Activated CD8-positive, alpha-beta T cell treated with anti-CD3 and anti-CD28 coated beads for 36 hours (primary cell): ENCODE measurements around the gene HAGH. TPM values are rescaled to one million over a fixed set of nuclear protein-coding genes. Genes with fewer than 3 reads are reported as not detected.

ENCODE experiments used
- ATAC-seq: fragments of 200-7000 bp; cut with Tn5 transposase; one replicate; pipeline ENCODE4 v1.10.0; 2021; ENCODE audit warnings: mild to moderate bottlenecking, moderate library complexity
- CTCF ChIA-PET: fragments of 350-600 bp; sonication (Branson Sonifier 250); formaldehyde crosslinking; loops from one replicate; lab custom pipeline; 2021; ENCODE audit warnings: antibody characterized with exemption; lab: Charles Lee
- POLR2A ChIA-PET: fragments of 350-600 bp; sonication (Branson Sonifier 250); formaldehyde crosslinking; loops from one replicate; lab custom pipeline; 2021; ENCODE audit warnings: antibody characterized with exemption; lab: Charles Lee
- DNase-seq: peaks from one replicate; pipeline ENCODE4 v3.0.0-alpha.2; 2020
- H3K27ac Mint-ChIP-seq: one replicate; pipeline ENCODE4 v1.8.0; 2021; ENCODE audit warnings: mild to moderate bottlenecking, mixed read lengths
- H3K27me3 Mint-ChIP-seq: one replicate; pipeline ENCODE4 v1.8.0; 2021; ENCODE audit warnings: mixed read lengths
- H3K36me3 Mint-ChIP-seq: one replicate; pipeline ENCODE4 v1.8.0; 2021; ENCODE audit warnings: low read depth, mixed read lengths
- H3K4me1 Mint-ChIP-seq: one replicate; pipeline ENCODE4 v1.8.0; 2021; ENCODE audit warnings: low read depth, mixed read lengths
- H3K4me3 Mint-ChIP-seq: one replicate; pipeline ENCODE4 v1.8.0; 2021; ENCODE audit warnings: mild to moderate bottlenecking, moderate library complexity, mixed read lengths
- H3K9me3 Mint-ChIP-seq: one replicate; pipeline ENCODE4 v1.8.0; 2021; ENCODE audit warnings: mixed read lengths
- intact Hi-C: fragments of 100-400 bp; cut with micrococcal nuclease; formaldehyde crosslinking; loops from one replicate; pipeline ENCODE4 v1.10.0; 2022
- total RNA-seq, 2 experiments: library from RNA; stranded (reverse); gene quantifications; one replicate each; pipeline ENCODE4 v1.2.3, GENCODE V29; 2021
- TF ChIP-seq, protein P1 (sequence below): fragments of 200-600 bp; IDR thresholded peaks from one replicate; pipeline ENCODE4 v1.8.0; 2022; ENCODE audit warnings: antibody characterized with exemption, mild to moderate bottlenecking

HAGH gene
- total RNA-seq, 2 experiments from 2014 or later, result 32.0 to 35.7 TPM

DNA sequence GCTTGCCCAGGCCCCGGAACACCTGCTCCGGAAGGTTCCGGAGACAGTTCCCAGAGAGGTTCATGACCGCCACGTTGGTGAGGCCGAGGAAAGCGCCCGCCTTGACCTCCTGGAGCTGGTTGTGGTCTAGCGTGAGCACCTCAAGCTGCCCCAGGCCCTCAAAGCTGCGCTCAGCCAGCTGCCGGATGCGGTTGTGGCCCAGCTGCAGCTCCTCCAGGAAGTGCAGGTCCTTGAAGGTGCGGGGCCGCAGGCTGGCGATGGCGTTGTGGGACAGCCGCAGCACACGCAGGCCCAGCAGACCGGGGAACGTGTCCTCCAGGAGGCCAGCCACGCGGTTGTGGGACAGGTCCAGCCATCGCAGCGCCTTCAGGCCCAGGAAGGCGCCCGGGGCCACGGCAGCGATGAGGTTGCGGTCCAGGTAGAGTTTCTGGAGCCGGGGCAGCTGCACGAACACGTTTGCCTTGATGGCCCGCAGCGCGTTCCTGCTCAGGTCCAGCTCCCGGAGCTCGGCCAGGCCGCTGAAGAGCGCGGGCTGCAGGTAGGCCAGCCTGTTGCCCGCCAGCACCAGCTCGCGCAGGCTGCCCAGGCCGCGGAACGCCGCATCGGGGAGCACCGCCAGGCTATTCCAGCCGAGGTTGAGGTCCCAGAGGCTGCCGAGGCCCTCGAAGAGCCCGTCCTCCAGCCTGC, 35.2 kb downstream of the HAGH start:
- ChIA-PET CTCF (no interaction called here), POLR2A (interaction anchor here (0.9 to 1.5 kb wide), 2 partner anchors 18 to 20 kb away, joined by 3 to 4 read pairs; no protein-coding TSS in a partner anchor)
- Mint-ChIP-seq H3K4me1 (no peaks in the 10 kb centered on the region), H3K27me3 (no peaks in the 10 kb centered on the region), H3K27ac (no peak overlapping the region), H3K4me3 (no peak overlapping the region), H3K36me3 (peaks cover 5% of the 10 kb centered on the region), H3K9me3 (no peaks in the 10 kb centered on the region)
- TF ChIP-seq, protein P1, sequence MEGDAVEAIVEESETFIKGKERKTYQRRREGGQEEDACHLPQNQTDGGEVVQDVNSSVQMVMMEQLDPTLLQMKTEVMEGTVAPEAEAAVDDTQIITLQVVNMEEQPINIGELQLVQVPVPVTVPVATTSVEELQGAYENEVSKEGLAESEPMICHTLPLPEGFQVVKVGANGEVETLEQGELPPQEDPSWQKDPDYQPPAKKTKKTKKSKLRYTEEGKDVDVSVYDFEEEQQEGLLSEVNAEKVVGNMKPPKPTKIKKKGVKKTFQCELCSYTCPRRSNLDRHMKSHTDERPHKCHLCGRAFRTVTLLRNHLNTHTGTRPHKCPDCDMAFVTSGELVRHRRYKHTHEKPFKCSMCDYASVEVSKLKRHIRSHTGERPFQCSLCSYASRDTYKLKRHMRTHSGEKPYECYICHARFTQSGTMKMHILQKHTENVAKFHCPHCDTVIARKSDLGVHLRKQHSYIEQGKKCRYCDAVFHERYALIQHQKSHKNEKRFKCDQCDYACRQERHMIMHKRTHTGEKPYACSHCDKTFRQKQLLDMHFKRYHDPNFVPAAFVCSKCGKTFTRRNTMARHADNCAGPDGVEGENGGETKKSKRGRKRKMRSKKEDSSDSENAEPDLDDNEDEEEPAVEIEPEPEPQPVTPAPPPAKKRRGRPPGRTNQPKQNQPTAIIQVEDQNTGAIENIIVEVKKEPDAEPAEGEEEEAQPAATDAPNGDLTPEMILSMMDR, result no peak
- intact Hi-C loops, result no loop called here
- ATAC-seq (no peak), DNase-seq (no peak)

DNA sequence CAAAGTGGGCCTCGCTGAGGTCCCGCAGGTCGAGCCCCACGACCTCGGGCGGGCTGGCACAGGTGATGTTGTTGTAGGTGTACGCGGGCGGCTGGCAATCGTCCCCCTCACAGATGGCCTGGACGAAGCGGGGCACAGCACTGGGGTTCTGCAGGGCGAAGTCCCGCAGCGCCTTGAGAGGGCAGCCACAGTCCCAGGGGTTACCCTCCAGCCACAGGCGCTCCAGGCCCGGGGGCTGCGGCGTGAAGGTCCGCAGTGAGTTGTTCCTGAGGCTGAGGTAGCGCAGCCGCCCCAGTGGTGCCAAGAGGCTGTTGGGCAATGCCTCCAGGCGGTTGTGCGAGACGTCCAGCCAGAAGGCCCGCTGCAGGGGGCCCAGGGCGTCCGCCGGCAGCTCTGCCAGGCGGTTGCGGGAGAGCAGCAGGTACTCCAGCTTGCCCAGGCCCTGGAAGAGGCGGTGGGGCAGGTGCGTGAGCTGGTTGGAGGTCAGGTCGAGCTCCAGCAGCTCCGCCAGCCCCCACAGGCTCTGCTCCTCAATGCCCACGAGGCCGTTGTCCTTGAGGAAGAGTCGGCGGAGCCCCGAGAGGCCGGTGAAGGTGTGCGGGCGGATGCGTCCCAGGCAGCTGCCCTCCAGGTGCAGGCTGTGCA, 35.9 kb downstream of the HAGH start:
- ChIA-PET CTCF (no interaction called here), POLR2A (interaction anchor here (0.9 to 1.5 kb wide), 2 partner anchors 17 to 20 kb away, joined by 3 to 4 read pairs; no protein-coding TSS in a partner anchor)
- ATAC-seq (no peak), DNase-seq (no peak)
- Mint-ChIP-seq H3K4me1 (peaks cover under 1% of the 10 kb centered on the region), H3K9me3 (no peaks in the 10 kb centered on the region), H3K4me3 (no peak overlapping the region), H3K27ac (no peak overlapping the region), H3K36me3 (peaks cover 5% of the 10 kb centered on the region), H3K27me3 (no peaks in the 10 kb centered on the region)
- intact Hi-C loops, result no loop called here
- TF ChIP-seq, protein P1, result no peak

GRCh38 chr16:1790261-1790610, 36.4 kb downstream of the HAGH start:
- no peak overlapping the region for H3K4me3 Mint-ChIP-seq
- no peaks in the 10 kb centered on the region for H3K9me3 Mint-ChIP-seq
- no peak overlapping the region for H3K27ac Mint-ChIP-seq
- DNase-seq (no peak), ATAC-seq (no peak)
- H3K36me3 Mint-ChIP-seq, result peaks cover 5% of the 10 kb centered on the region
- ChIA-PET POLR2A (interaction anchor here (0.9 to 1.5 kb wide), 3 partner anchors 16 to 21 kb away, joined by 3 to 4 read pairs (median 3); no protein-coding TSS in a partner anchor), CTCF (no interaction called here)
- TF ChIP-seq, protein P1, result no peak
- no peaks in the 10 kb centered on the region for H3K27me3 Mint-ChIP-seq
- intact Hi-C loops, result no loop called here
- peaks cover 4% of the 10 kb centered on the region for H3K4me1 Mint-ChIP-seq

DNA sequence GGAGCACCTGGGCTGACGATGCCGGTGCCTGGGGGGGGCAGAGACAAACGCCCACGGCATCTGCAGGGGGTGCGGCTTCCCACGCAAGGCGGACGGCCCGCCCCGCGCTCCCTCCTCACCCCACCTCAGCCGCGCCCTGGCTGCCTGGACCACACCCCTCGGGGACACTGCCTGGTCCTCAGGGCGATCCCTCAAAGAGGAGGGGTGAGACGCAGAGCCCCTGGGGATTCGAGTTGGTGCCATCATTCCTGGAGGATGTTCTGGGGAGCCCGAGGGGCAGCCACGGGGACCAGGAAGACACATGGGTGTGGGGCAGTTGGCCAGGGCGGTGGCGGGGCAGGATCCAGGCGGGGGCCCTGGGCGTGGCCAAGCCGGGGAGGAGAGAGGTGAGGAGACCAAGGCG, 37.0 kb downstream of the HAGH start:
- DNase-seq, result no peak
- TF ChIP-seq, protein P1, result no peak
- H3K4me3 Mint-ChIP-seq, result no peak overlapping the region
- ATAC-seq, result no peak
- intact Hi-C loops, result no loop called here
- H3K4me1 Mint-ChIP-seq, result peaks cover 7% of the 10 kb centered on the region
- H3K36me3 Mint-ChIP-seq, result peaks cover 7% of the 10 kb centered on the region
- H3K27ac Mint-ChIP-seq, result no peak overlapping the region
- H3K9me3 Mint-ChIP-seq, result no peaks in the 10 kb centered on the region
- CTCF ChIA-PET, result no interaction called here
- POLR2A ChIA-PET, result interaction anchor here (1.0 to 1.5 kb wide), 2 partner anchors 16 to 17 kb away, joined by 3 to 4 read pairs; no protein-coding TSS in a partner anchor
- no peaks in the 10 kb centered on the region for H3K27me3 Mint-ChIP-seq

DNA sequence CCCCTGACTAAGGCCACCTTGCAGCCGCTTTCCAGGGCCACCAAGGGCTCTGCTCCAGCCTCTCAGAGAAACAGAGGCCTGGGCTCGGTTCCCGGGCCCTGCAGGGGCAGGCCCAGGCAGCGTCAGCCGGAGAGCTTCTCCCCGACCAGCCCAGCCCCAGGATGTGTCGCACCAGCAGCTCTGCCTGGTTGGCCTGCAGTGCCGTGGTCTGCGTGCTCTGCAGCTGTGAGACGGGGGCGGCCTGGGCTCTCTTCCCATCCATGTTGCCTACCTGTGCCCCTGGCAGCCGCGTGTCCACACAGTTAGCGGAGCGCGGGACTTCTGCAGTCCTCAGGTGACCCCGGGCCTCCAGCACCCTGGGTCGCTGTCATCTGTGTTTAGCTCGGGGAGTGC, 37.9 kb downstream of the HAGH start:
- ATAC-seq, result no peak
- peaks cover 7% of the 10 kb centered on the region for H3K36me3 Mint-ChIP-seq
- no peak overlapping the region for H3K4me3 Mint-ChIP-seq
- POLR2A ChIA-PET, result interaction anchor here (1.0 kb wide), 1 partner anchor 38 kb away, joined by 3 read pairs; the partner anchor contains the start of genes FAHD1 and HAGH
- H3K4me1 Mint-ChIP-seq, result peaks cover 12% of the 10 kb centered on the region
- intact Hi-C loops, result no loop called here
- H3K27me3 Mint-ChIP-seq, result no peaks in the 10 kb centered on the region
- H3K27ac Mint-ChIP-seq, result no peak overlapping the region
- no peaks in the 10 kb centered on the region for H3K9me3 Mint-ChIP-seq
- CTCF ChIA-PET, result no interaction called here
- no peak for DNase-seq
- TF ChIP-seq, protein P1, result no peak
